K562 (cell line): ENCODE measurements around the gene CACNA1A. TPM values are rescaled to one million over a fixed set of nuclear protein-coding genes. Genes with fewer than 3 reads are reported as not detected.

ENCODE experiments used
- CBFA2T2 ChIP-seq: fragments of 450-650 bp; conservative IDR thresholded peaks from 2 replicates; pipeline ENCODE4 v1.6.1; 2017; ENCODE audit warnings: mild to moderate bottlenecking
- HNRNPK ChIP-seq: fragments of 200-400 bp; formaldehyde crosslinking; IDR thresholded peaks from one replicate; pipeline ENCODE4 v1.6.1; 2018; ENCODE audit warnings: mild to moderate bottlenecking, low read depth, low read length; ENCODE audit not compliant: poor library complexity, severe bottlenecking
- L3MBTL2 ChIP-seq: fragments of 450-650 bp; IDR thresholded peaks from 2 replicates; pipeline ENCODE4 v1.6.1; 2016; ENCODE audit warnings: mild to moderate bottlenecking, moderate library complexity
- MNT ChIP-seq, 2 experiments: fragments of 450-650 bp; conservative IDR thresholded peaks; 2 replicates each; pipeline ENCODE4 v1.6.1; 2017; ENCODE audit warnings: mild to moderate bottlenecking in 2 of 2, moderate library complexity in 2 of 2
- MTA3 ChIP-seq: fragments of 450-650 bp; formaldehyde crosslinking; IDR thresholded peaks from 2 replicates; pipeline ENCODE4 v1.6.1; 2017; ENCODE audit warnings: mild to moderate bottlenecking, borderline replicate concordance
- RAD51 ChIP-seq: fragments of 450-650 bp; IDR thresholded peaks from 2 replicates; pipeline ENCODE4 v1.7.1; 2016; ENCODE audit warnings: low read depth, mild to moderate bottlenecking, borderline replicate concordance
- RBM25 ChIP-seq: fragments of 200-400 bp; formaldehyde crosslinking; IDR thresholded peaks from 2 replicates; pipeline ENCODE4 v1.6.1; 2018; ENCODE audit warnings: low read length, low read depth, moderate library complexity; ENCODE audit not compliant: severe bottlenecking
- REST ChIP-seq, 2 experiments: fragments of 450-650 bp; formaldehyde crosslinking in 1 of 2; IDR thresholded peaks; 2 replicates each; pipeline versions ENCODE4 v1.4.0 to v1.6.1; 2014 to 2020; ENCODE audit warnings: mild to moderate bottlenecking in 2 of 2, borderline replicate concordance in 1 of 2, low read depth in 1 of 2
- SMAD2 ChIP-seq: fragments of 150-350 bp; IDR thresholded peaks from 2 replicates; pipeline ENCODE4 v1.6.1; 2014; ENCODE audit warnings: low read depth, mild to moderate bottlenecking, low read length
- SMC3 ChIP-seq: conservative IDR thresholded peaks from 2 replicates; pipeline ENCODE4 v1.6.1; 2011; ENCODE audit warnings: low read depth, low read length, improper control_type of control experiment; ENCODE audit not compliant: insufficient read depth
- TBP ChIP-seq: optimal IDR thresholded peaks from 2 replicates; pipeline ENCODE3; 2011; ENCODE audit warnings: low read depth, low read length, improper control_type of control experiment
- ZNF592 ChIP-seq: fragments of 450-650 bp; IDR thresholded peaks from 2 replicates; pipeline ENCODE4 v1.6.1; 2017; ENCODE audit warnings: antibody characterized with exemption, mild to moderate bottlenecking
- ZNF778 ChIP-seq: fragments of 450-650 bp; formaldehyde crosslinking; IDR thresholded peaks from 2 replicates; pipeline ENCODE4 v1.4.0; 2020; ENCODE audit warnings: mild to moderate bottlenecking, moderate library complexity
- polyA plus RNA-seq, 8 experiments: library from polyadenylated mRNA; depleted of rRNA in 4 of 8; stranded (reverse) in 5 of 8; unstranded in 3 of 8; fragments of >200 nt; fragmentation: Nextera tagmentation in 2 of 8; fragmentation: Illumina TruSeq in 1 of 8; extraction: Ambion mirVana in 2 of 8; extraction: Trizol in 1 of 8; gene quantifications; 2 replicates each; pipeline versions ENCODE4 v1.2.1 to v1.2.3, GENCODE V29; 2011 to 2014; ENCODE audit warnings: inconsistent platforms in 1 of 8, missing spikeins in 1 of 8
- total RNA-seq, 7 experiments: library from RNA; depleted of rRNA in 6 of 7; stranded (reverse); fragments of >200 nt in 6 of 7; fragmentation: Illumina TruSeq in 2 of 7; extraction: Trizol in 2 of 7; gene quantifications; 2 replicates each; pipeline versions ENCODE4 v1.2.1 to v1.2.3, GENCODE V29; 2011 to 2021; ENCODE audit warnings: low replicate concordance in 1 of 7

CACNA1A gene
- total and polyA plus RNA-seq, 9 of the 15 experiments (the other 6 are each of a cell fraction or from before 2014, with no cell fraction given), result 0.03 to 0.20 (median 0.09) TPM; not detected in 1

GRCh38 chr19:13401388-13401787 lies 104.9 kb downstream of the CACNA1A start (continued):
- peak; percentile 64 for TF ChIP-seq REST (IDR thresholded peaks at IDR 0.05; ENCODE audit: borderline replicate concordance)
- no peak for TF ChIP-seq REST (CRISPR knock-in tag; IDR thresholded peaks at IDR 0.05; ENCODE audit: low read depth)
- peak; percentile 47 for TF ChIP-seq CBFA2T2
- peak; percentile 91 for TF ChIP-seq RAD51
- TF ChIP-seq ZNF592, result 0 out of 2 replicates have a peak, but pooled peaks have one; percentile 48
- TF ChIP-seq MTA3, result 0 out of 2 replicates have a peak, but pooled peaks have one; percentile 53
- no peak for TF ChIP-seq ZNF778 (CRISPR knock-in tag)
- TF ChIP-seq RBM25, result peak; percentile 28
- no peak for TF ChIP-seq SMAD2
- TF ChIP-seq MNT (conservative IDR thresholded peaks at IDR 0.05), result peak in 1 of 2 experiments; percentile 18; a peak in 1 of 4 replicates
- TF ChIP-seq HNRNPK, result no peak
- TF ChIP-seq SMC3, result no peak
- TF ChIP-seq TBP, result peak; percentile 54
- 0 out of 2 replicates have a peak, but pooled peaks have one; percentile 24 for TF ChIP-seq L3MBTL2
